H1 (cell line): ENCODE results near the gene LOXL1. TPM values are rescaled to one million over a fixed set of nuclear protein-coding genes. Genes with fewer than 3 reads are reported as not detected.
A peak's percentile ranks its signal among the peaks of the same experiment; 100 is the strongest.

Source experiments
- CTCF ChIA-PET: fragments of 300-600 bp; sonication (Branson Sonifier 250); formaldehyde crosslinking; loops from one replicate; lab custom pipeline; 2021; ENCODE audit not compliant: partially characterized antibody; lab: Charles Lee
- POLR2A ChIA-PET: fragments of 300-600 bp; sonication (Branson Sonifier 250); formaldehyde crosslinking; loops from one replicate; lab custom pipeline; 2021; ENCODE audit warnings: inconsistent platforms; ENCODE audit not compliant: partially characterized antibody; lab: Charles Lee
- DNase-seq, 2 experiments: peaks; one replicate each; pipeline versions ENCODE4 v3.0.0 to v3.0.0-alpha.2; 2010 to 2022; ENCODE audit warnings: low spot score in 2 of 2, low read depth in 1 of 2, mixed read lengths in 1 of 2
- FAIRE-seq: peaks from 2 replicates; lab custom pipeline; 2011; peaks lifted over from hg19 to GRCh38; lab: Jason Lieb, UNC
- H2AFZ ChIP-seq: 2 replicates; pipeline ENCODE4 v1.8.1; 2012; ENCODE audit warnings: low read length, inconsistent platforms
- H2AK5ac ChIP-seq: 2 replicates; pipeline ENCODE4 v1.6.1; 2013; ENCODE audit warnings: low read depth, low read length
- H2BK120ac ChIP-seq: replicated peaks from 2 replicates; pipeline ENCODE3; 2013; ENCODE audit warnings: low read depth, low read length, inconsistent platforms
- H2BK12ac ChIP-seq: 2 replicates; pipeline ENCODE4 v1.6.1; 2013; ENCODE audit warnings: low read depth, low read length
- H2BK15ac ChIP-seq: 2 replicates; pipeline ENCODE4 v1.6.1; 2013; ENCODE audit warnings: low read length
- H2BK20ac ChIP-seq: 2 replicates; pipeline ENCODE4 v1.6.1; 2013; ENCODE audit warnings: low read length
- H2BK5ac ChIP-seq: 2 replicates; pipeline ENCODE4 v1.6.1; 2013; ENCODE audit warnings: low read depth, low read length
- H3K14ac ChIP-seq: 2 replicates; pipeline ENCODE4 v1.6.1; 2013; ENCODE audit warnings: inconsistent platforms; ENCODE audit not compliant: insufficient read length
- H3K18ac ChIP-seq: 2 replicates; pipeline ENCODE4 v1.6.1; 2013; ENCODE audit warnings: low read length; ENCODE audit errors: extremely low read depth
- H3K23ac ChIP-seq: 2 replicates; pipeline ENCODE4 v1.6.1; 2013; ENCODE audit warnings: inconsistent platforms; ENCODE audit not compliant: insufficient read length
- H3K23me2 ChIP-seq: 2 replicates; pipeline ENCODE4 v1.6.1; 2013; ENCODE audit warnings: low read depth, low read length
- H3K27ac ChIP-seq: 2 replicates; pipeline ENCODE4 v1.6.1; 2011; ENCODE audit warnings: low read depth, low read length, inconsistent platforms
- H3K27me3 ChIP-seq, 4 experiments: replicated peaks in 1 of 4; 1 replicate in 1 of 4; 2 replicates in 3 of 4; pipeline versions ENCODE4 v1.6.1 to v1.8.1; 2011 to 2013; ENCODE audit warnings: low read length in 3 of 4, mild to moderate bottlenecking in 3 of 4, inconsistent platforms in 2 of 4, mixed read lengths in 2 of 4, moderate library complexity in 1 of 4; ENCODE audit not compliant: control insufficient read depth in 3 of 4, insufficient read depth in 3 of 4; ENCODE audit errors: extremely low read depth in 1 of 4
- H3K36me3 ChIP-seq, 4 experiments: 2 replicates each; pipeline versions ENCODE4 v1.6.1 to v1.8.1; 2011 to 2013; ENCODE audit warnings: mild to moderate bottlenecking in 4 of 4, low read length in 3 of 4, moderate library complexity in 2 of 4, control low read depth in 1 of 4, inconsistent platforms in 1 of 4; ENCODE audit not compliant: insufficient read depth in 4 of 4, control insufficient read depth in 2 of 4
- H3K4ac ChIP-seq: replicated peaks from 2 replicates; pipeline ENCODE3; 2013; ENCODE audit warnings: low read length, low read depth, mixed read lengths, inconsistent platforms; ENCODE audit not compliant: insufficient read length
- H3K4me1 ChIP-seq, 4 experiments: replicated peaks in 1 of 4; 1 replicate in 1 of 4; 2 replicates in 3 of 4; pipeline versions ENCODE4 v1.6.1 to v1.8.1; 2011 to 2013; ENCODE audit warnings: low read length in 3 of 4, inconsistent platforms in 2 of 4, mixed read lengths in 1 of 4; ENCODE audit not compliant: insufficient read depth in 4 of 4, control insufficient read depth in 3 of 4
- H3K4me2 ChIP-seq, 2 experiments: 2 replicates each; pipeline versions ENCODE4 v1.6.1 to v1.8.1; 2011 to 2013; ENCODE audit warnings: low read depth in 2 of 2, low read length in 2 of 2, control low read depth in 1 of 2, inconsistent platforms in 1 of 2, mild to moderate bottlenecking in 1 of 2; ENCODE audit not compliant: insufficient read depth in 1 of 2
- H3K4me3 ChIP-seq, 4 experiments: fragments of 200-600, 300-600 bp in 1 of 4; sonication (generic), shearing (Covaris generic), sonication (Bioruptor Twin) in 1 of 4; 2 replicates each; pipeline versions ENCODE4 v1.5.1 to v1.8.1; 2011 to 2016; ENCODE audit warnings: low read length in 4 of 4, low read depth in 3 of 4, control low read depth in 2 of 4, inconsistent platforms in 2 of 4, mild to moderate bottlenecking in 2 of 4, mixed read lengths in 1 of 4, moderate library complexity in 1 of 4; ENCODE audit not compliant: insufficient read depth in 2 of 4; ENCODE audit errors: extremely low read depth in 1 of 4
- H3K56ac ChIP-seq: replicated peaks from 2 replicates; pipeline ENCODE3; 2013; ENCODE audit warnings: low read depth, mild to moderate bottlenecking, mixed read lengths, low read length, inconsistent platforms; ENCODE audit not compliant: insufficient read length
- H3K79me1 ChIP-seq: 2 replicates; pipeline ENCODE4 v1.6.1; 2013; ENCODE audit warnings: low read depth, low read length, control low read depth
- H3K79me2 ChIP-seq, 2 experiments: 2 replicates each; pipeline versions ENCODE4 v1.6.1 to v1.8.1; 2012 to 2013; ENCODE audit warnings: low read length in 2 of 2, mild to moderate bottlenecking in 2 of 2, inconsistent platforms in 1 of 2; ENCODE audit not compliant: insufficient read depth in 2 of 2, control insufficient read depth in 1 of 2
- H3K9ac ChIP-seq, 4 experiments: replicated peaks in 1 of 4; 1 replicate in 1 of 4; 2 replicates in 3 of 4; pipeline versions ENCODE4 v1.6.1 to v1.8.1; 2011 to 2013; ENCODE audit warnings: low read depth in 3 of 4, low read length in 3 of 4, control low read depth in 2 of 4, mild to moderate bottlenecking in 2 of 4, moderate library complexity in 2 of 4, inconsistent platforms in 1 of 4; ENCODE audit errors: extremely low read depth in 1 of 4
- H3K9me3 ChIP-seq, 2 experiments: 2 replicates each; pipeline versions ENCODE4 v1.6.1 to v1.8.1; 2012 to 2013; ENCODE audit warnings: mild to moderate bottlenecking in 2 of 2, moderate library complexity in 2 of 2, control low read depth in 1 of 2, inconsistent platforms in 1 of 2, low read depth in 1 of 2, low read length in 1 of 2, mixed read lengths in 1 of 2; ENCODE audit not compliant: insufficient read depth in 2 of 2
- H4K20me1 ChIP-seq, 2 experiments: replicated peaks in 1 of 2; 2 replicates each; pipeline versions ENCODE3 to v1.8.1; 2011 to 2013; ENCODE audit warnings: inconsistent platforms in 2 of 2, low read length in 2 of 2, mild to moderate bottlenecking in 1 of 2; ENCODE audit not compliant: insufficient read depth in 2 of 2, control insufficient read depth in 1 of 2
- H4K5ac ChIP-seq: 2 replicates; pipeline ENCODE4 v1.6.1; 2013; ENCODE audit warnings: low read length, low read depth, mixed read lengths, inconsistent platforms; ENCODE audit not compliant: insufficient read length
- H4K8ac ChIP-seq: 2 replicates; pipeline ENCODE4 v1.8.0; 2013; ENCODE audit warnings: mild to moderate bottlenecking, moderate library complexity, low read length, inconsistent platforms; ENCODE audit not compliant: insufficient read depth; ENCODE audit errors: extremely low read depth
- H4K91ac ChIP-seq: replicated peaks from 2 replicates; pipeline ENCODE3; 2013; ENCODE audit warnings: low read length, mixed read lengths, inconsistent platforms; ENCODE audit not compliant: insufficient read length
- KDM4A ChIP-seq: IDR thresholded peaks from one replicate; pipeline ENCODE4 v1.7.1; 2012; ENCODE audit warnings: low read depth, mild to moderate bottlenecking, moderate library complexity, low read length, inconsistent platforms; ENCODE audit not compliant: severe bottlenecking
- SAP30 ChIP-seq: fragments of 300-600 bp; sonication (generic); IDR thresholded peaks from 2 replicates; pipeline ENCODE4 v1.7.1; 2012; ENCODE audit warnings: low read length, moderate library complexity, mild to moderate bottlenecking, inconsistent platforms; ENCODE audit not compliant: insufficient read depth, insufficient replicate concordance
- SIRT6 ChIP-seq: IDR thresholded peaks from one replicate; pipeline ENCODE4 v1.7.1; 2012; ENCODE audit warnings: low read length, inconsistent platforms
- WGBS, 2 experiments: shearing (Covaris generic) in 1 of 2; methylation state at CpG; one replicate each; pipeline versions ENCODE4 v1.1.6 to v1.1.7; 2013 to 2015; ENCODE audit warnings: low lambda C conversion rate in 2 of 2, mixed read lengths in 2 of 2, inconsistent platforms in 1 of 2, low coverage in 1 of 2, missing lambda C conversion rate in 1 of 2; ENCODE audit not compliant: insufficient replicate concordance in 2 of 2, insufficient coverage in 1 of 2, insufficient read length in 1 of 2; ENCODE audit errors: extremely low coverage in 1 of 2, missing lambda C conversion rate in 1 of 2; 5-methylcytosine and 5-hydroxymethylcytosine counted together
- polyA plus RNA-seq, 7 experiments: library from polyadenylated mRNA; depleted of rRNA in 3 of 7; stranded (reverse) in 5 of 7; unstranded in 2 of 7; fragments of >200 nt in 5 of 7; fragments of 200-250 nt in 2 of 7; gene quantifications; 1 replicate in 5 of 7; 2 replicates in 1 of 7; 4 replicates in 1 of 7; pipeline versions ENCODE4 v1.2.1 to v1.2.3, GENCODE V29; 2011 to 2013; ENCODE audit warnings: missing spikeins in 2 of 7, mixed read lengths in 2 of 7
- total RNA-seq: library from RNA; stranded (reverse); fragmentation: NEBNext Ultra II Directional; extraction: Animal tissue kit (Norgen Biotek cat#: 25700); gene quantifications from 2 replicates; pipeline ENCODE4 v1.2.1, GENCODE V29; 2021

LOXL1 gene
- total and polyA plus RNA-seq, 2 of the 8 experiments (the other 6 are each of a cell fraction or from before 2014, with no cell fraction given): 8.1 to 14.4 TPM

DNA sequence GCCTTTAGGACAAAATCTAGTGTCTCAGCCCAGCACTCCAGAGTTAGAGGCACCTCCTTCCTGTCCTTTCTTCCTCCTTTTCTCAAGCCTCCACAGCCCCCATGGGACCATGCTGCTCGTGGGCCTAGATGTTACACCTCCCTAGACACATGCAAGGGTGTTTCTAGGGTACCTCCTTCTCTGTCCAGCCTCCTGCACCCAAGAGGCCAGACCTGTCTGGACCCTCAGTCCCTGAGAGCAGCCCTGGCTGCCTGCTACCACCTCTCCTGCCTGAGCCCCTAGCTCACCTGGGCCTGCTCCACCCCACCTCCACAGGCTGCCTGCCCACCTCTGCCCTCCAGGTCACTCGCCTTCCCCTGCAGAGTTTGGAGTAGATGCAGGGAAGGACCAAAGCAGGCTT is 5.2 kb downstream of the LOXL1 start:
- H4K20me1 ChIP-seq: peaks cover 0 to 7% of the 10 kb centered on the region in 2 experiments
- no peak overlapping the region for H3K27ac ChIP-seq
- CTCF ChIA-PET: interaction anchor here (0.6 to 2.6 kb wide), 6 partner anchors 19 to 106 kb away, joined by 3 to 16 read pairs (median 4); no protein-coding TSS in a partner anchor
- peaks cover 0 to 5% (median 2%) of the 10 kb centered on the region in 4 experiments; a peak in 3 of 7 replicates for H3K27me3 ChIP-seq
- H3K23ac ChIP-seq: no peak overlapping the region
- no peak for TF ChIP-seq SAP30
- no peak for TF ChIP-seq KDM4A
- no peak for TF ChIP-seq SIRT6
- H3K9me3 ChIP-seq: no peaks in the 10 kb centered on the region
- H2BK20ac ChIP-seq: no peak overlapping the region
- H3K36me3 ChIP-seq: no peaks in the 10 kb centered on the region
- FAIRE-seq (no peak), DNase-seq (no peak)
- no peak overlapping the region for H2AK5ac ChIP-seq
- no peak overlapping the region for H3K4ac ChIP-seq
- no peak overlapping the region for H3K14ac ChIP-seq
- no peak overlapping the region for H2BK5ac ChIP-seq
- H4K8ac ChIP-seq: no peak overlapping the region
- no peak overlapping the region for H3K4me2 ChIP-seq
- H3K79me1 ChIP-seq: no peaks in the 10 kb centered on the region
- no peak overlapping the region for H4K91ac ChIP-seq
- H3K4me1 ChIP-seq: peaks cover 0 to 9% (median 4%) of the 10 kb centered on the region in 4 experiments; a peak in 6 of 7 replicates
- no peak overlapping the region for H2BK120ac ChIP-seq
- H3K23me2 ChIP-seq: peaks cover 13% of the 10 kb centered on the region
- peak overlapping the region in 1 of 4 experiments; percentile 37; a peak in 1 of 7 replicates for H3K9ac ChIP-seq
- H2BK12ac ChIP-seq: no peak overlapping the region
- H2AFZ ChIP-seq: no peak overlapping the region
- H3K56ac ChIP-seq: no peak overlapping the region
- H3K4me3 ChIP-seq: no peak overlapping the region
- H2BK15ac ChIP-seq: no peak overlapping the region
- no peaks in the 10 kb centered on the region for H3K79me2 ChIP-seq
- POLR2A ChIA-PET: no interaction called here
- H4K5ac ChIP-seq: no peak overlapping the region
- H3K18ac ChIP-seq: no peak overlapping the region
- 66% methylated on average over 2 of the region's 2 CpGs; no CpG with 5 or more reads in 1 of the 2 experiments for WGBS, 2 experiments
